Effector memory CD4-positive, alpha-beta T cell (primary cell): ENCODE results near the gene AQP6.
"Not testable (repeated sequence)": the region's sequence is repeated elsewhere in the genome, so short reads cannot be mapped to it uniquely, and the experiment has no call there.

Source experiments
- DNase-seq, 3 donors: peaks; one replicate each; pipeline ENCODE4 v3.0.0-alpha.2; 2020
- H3K27ac ChIP-seq: 2 replicates; pipeline ENCODE4 v1.7.0; 2013; ENCODE audit warnings: mild to moderate bottlenecking, low read length, moderate library complexity; ENCODE audit not compliant: insufficient read depth, poor library complexity, severe bottlenecking
- H3K27me3 ChIP-seq: replicated peaks from 2 replicates; pipeline ENCODE4 v1.7.0; 2013; ENCODE audit warnings: mild to moderate bottlenecking, low read length; ENCODE audit not compliant: insufficient read depth, control insufficient read depth, poor library complexity, severe bottlenecking
- H3K36me3 ChIP-seq: 2 replicates; pipeline ENCODE4 v1.7.0; 2013; ENCODE audit warnings: mild to moderate bottlenecking, low read length, moderate library complexity; ENCODE audit not compliant: control insufficient read depth, insufficient read depth
- H3K4me1 ChIP-seq: 2 replicates; pipeline ENCODE4 v1.7.0; 2013; ENCODE audit warnings: low read length, mild to moderate bottlenecking; ENCODE audit not compliant: control insufficient read depth, insufficient read depth, poor library complexity, severe bottlenecking
- H3K4me3 ChIP-seq: 2 replicates; pipeline ENCODE4 v1.7.0; 2013; ENCODE audit warnings: low read length, low read depth, mild to moderate bottlenecking; ENCODE audit not compliant: insufficient read depth, poor library complexity, severe bottlenecking
- H3K9me3 ChIP-seq: 2 replicates; pipeline ENCODE4 v1.7.0; 2013; ENCODE audit warnings: mild to moderate bottlenecking, low read length, moderate library complexity; ENCODE audit not compliant: control insufficient read depth

Gene AQP6

DNA sequence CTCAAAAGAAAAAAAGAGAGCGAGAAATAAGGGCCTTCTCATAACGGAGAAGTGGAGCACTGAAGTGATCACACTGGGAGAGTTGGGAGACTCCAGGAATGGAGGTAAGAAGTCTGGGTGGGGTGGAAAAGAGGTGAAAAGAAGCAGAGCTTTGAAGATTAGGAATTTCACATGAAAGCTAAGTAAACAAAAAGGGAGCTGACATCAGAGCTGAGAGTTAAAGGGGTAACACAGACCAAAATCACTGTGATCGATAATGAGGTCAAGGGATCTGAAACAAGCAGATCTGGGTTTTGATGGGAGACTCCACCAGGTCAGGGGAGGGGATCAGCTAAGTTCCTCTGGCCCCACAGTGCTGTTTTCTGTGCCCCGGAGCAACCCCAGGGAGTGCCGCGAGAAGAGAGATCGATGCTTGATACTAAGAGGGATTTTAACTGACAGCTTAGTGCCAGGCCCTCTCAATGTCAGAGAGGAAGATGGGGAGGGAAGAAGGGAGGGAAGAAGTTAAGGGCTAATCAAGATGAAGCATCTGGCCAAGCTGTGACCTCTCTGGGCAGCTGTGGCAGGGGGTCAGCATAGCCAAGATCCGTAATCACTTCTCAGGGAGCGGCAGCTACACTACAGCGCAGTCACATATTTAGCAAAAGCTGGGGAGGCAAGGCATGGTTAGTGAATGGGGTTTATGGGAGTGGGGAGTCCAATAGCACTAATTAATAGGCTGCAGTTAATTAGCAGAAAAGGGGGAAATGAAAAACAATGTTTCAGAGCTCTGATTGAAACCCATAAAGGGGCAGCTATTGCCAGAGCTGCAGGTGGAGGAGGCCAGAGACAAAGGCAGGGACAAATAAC is 8.0 kb downstream of the AQP6 start:
- Histone ChIP-seq H3K27me3 (no peaks in the 10 kb centered on the region), H3K36me3 (no peaks in the 10 kb centered on the region), H3K27ac (no peak overlapping the region), H3K9me3 (no peaks in the 10 kb centered on the region), H3K4me3 (no peak overlapping the region), H3K4me1 (no peaks in the 10 kb centered on the region)
- DNase-seq: no peak

- DNase-seq: no peak
- Histone ChIP-seq H3K27me3 (no peaks in the 10 kb centered on the region), H3K4me3 (no peak overlapping the region), H3K27ac (no peak overlapping the region), H3K4me1 (no peaks in the 10 kb centered on the region), H3K36me3 (no peaks in the 10 kb centered on the region), H3K9me3 (no peaks in the 10 kb centered on the region)
These were observed 9.7 kb downstream of the AQP6 start for GRCh38 chr12:49982246-49983087.

DNA sequence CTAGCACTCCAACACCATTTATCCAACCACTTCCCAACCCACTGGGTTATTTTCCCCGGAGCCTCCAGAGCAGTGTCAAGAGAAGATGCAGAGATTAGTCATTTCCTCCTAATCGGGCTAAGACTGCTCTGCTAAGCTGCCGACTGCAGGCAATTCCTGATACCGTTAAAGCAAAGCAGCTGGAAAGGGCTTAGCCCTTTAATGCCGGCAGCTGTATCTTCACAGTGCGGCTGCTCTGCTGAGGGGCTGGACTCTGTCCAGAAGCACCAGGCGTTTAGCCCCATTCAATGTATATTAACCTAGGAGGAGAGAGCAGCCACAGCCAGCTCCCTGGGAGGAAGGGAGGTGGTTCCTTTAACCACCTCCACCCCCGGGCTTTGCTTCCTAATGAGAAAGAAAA is 11.1 kb downstream of the AQP6 start:
- no peaks in the 10 kb centered on the region for H3K9me3 ChIP-seq
- no peaks in the 10 kb centered on the region for H3K27me3 ChIP-seq
- H3K4me3 ChIP-seq: no peak overlapping the region
- H3K27ac ChIP-seq: no peak overlapping the region
- H3K4me1 ChIP-seq: no peaks in the 10 kb centered on the region
- no peak for DNase-seq
- no peaks in the 10 kb centered on the region for H3K36me3 ChIP-seq

DNA sequence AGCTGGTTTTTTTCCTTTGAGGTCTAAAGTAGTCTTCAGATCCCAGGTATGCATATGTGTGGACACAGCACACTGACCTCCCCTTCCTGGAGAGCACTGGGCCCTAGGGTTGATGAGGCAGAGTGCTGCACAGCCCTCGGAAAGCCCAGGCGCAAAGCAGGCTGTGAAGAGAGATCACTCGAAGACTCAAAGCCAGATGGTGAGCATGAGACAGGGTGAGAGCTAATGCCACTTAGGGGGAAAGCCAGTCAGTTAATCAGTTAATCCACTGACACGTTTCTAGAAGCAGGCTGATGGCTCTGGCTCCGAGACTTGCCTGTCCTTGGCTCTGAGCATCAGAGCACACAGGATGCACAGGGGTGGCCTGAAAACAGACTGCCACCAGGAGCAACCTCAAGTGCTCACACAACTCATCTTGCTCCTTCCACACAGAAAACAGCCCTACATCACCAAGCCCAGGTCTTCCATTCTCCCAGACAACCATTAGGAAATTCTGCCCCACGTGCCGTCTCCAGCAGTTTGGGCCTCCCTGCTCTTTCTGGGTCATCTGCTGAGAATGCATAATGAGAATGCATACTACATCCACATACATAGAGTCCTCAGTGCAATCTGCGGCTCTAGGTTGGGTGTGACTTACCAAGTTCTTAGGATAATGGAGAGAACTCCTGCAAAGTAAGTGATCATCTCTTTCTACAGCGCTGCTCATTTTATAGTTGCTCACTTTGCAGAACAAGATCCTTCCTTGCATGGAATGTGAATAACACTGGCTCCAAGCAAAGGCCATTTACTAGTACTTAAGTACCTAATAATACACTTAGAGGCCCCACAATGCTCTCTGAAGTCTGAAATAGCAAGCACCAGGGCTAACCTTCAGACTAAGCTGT is 12.0 kb downstream of the AQP6 start:
- Histone ChIP-seq H3K27ac (no peak overlapping the region), H3K27me3 (no peaks in the 10 kb centered on the region), H3K36me3 (no peaks in the 10 kb centered on the region), H3K4me1 (no peaks in the 10 kb centered on the region), H3K4me3 (no peak overlapping the region), H3K9me3 (no peaks in the 10 kb centered on the region)
- no peak for DNase-seq

GRCh38 chr12:49985981-49986380 is 13.2 kb downstream of the AQP6 start:
- DNase-seq: no peak
- H3K36me3 ChIP-seq: peaks cover 4% of the 10 kb centered on the region
- H3K27ac ChIP-seq: no peak overlapping the region
- H3K9me3 ChIP-seq: no peaks in the 10 kb centered on the region
- H3K27me3 ChIP-seq: no peaks in the 10 kb centered on the region
- no peaks in the 10 kb centered on the region for H3K4me1 ChIP-seq
- no peak overlapping the region for H3K4me3 ChIP-seq

GRCh38 chr12:49986476-49986875 is 13.7 kb downstream of the AQP6 start:
- not testable (repeated sequence) for H3K9me3 ChIP-seq, H3K36me3 ChIP-seq, H3K4me3 ChIP-seq, H3K27me3 ChIP-seq, H3K27ac ChIP-seq, H3K4me1 ChIP-seq, DNase-seq

GRCh38 chr12:49987625-49988303 is 15.0 kb downstream of the AQP6 start:
- DNase-seq: no peak

DNA sequence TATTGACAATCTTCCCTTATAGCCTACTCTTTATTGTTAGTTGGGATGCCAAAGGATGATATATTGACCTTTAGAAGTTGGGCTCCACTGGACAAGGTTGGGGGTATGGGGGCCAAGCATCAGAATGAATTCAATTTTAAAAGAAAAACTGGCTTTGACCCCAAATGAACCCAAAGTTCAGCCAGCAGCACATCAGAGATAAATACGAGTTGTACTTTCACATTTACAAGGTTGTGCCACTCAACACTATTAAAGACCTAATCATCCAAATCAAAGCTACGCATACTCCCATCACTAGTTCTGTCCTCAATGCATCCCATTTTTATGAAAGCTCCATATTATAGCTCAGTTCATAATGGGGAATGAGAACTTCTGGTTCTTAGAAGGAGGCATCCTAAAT is 16.7 kb downstream of the AQP6 start:
- H3K4me1 ChIP-seq, H3K9me3 ChIP-seq, H3K36me3 ChIP-seq, H3K27me3 ChIP-seq, DNase-seq, H3K4me3 ChIP-seq, H3K27ac ChIP-seq: not testable (repeated sequence)

More at GRCh38 chr12:49987625-49988303, 15.0 kb downstream of the AQP6 start:
- no peak overlapping the region for H3K4me3 ChIP-seq
- no peaks in the 10 kb centered on the region for H3K4me1 ChIP-seq
- no peaks in the 10 kb centered on the region for H3K27me3 ChIP-seq
- no peak overlapping the region for H3K27ac ChIP-seq
- no peaks in the 10 kb centered on the region for H3K9me3 ChIP-seq
- H3K36me3 ChIP-seq: peaks cover 4% of the 10 kb centered on the region

DNA sequence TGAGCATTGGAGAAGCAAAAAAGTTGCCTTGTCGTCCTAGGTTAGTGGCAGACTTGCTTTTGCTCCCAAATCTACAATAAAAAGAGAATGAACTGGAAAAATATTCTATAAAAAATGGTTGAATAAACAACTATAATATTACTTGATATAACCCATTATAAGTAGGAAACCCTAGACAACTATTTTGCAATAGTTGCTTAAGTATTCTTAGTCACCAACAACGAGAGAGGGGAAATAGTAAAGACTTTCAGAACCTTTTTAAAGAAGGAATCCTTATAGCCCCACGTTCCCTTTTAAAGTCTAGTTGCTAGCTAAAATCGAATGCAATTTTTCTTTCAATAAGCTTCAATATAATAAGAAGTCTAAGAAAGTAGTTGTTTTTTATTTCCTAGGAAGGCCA is 17.5 kb downstream of the AQP6 start:
- Histone ChIP-seq H3K27ac (no peak overlapping the region), H3K4me1 (no peaks in the 10 kb centered on the region), H3K27me3 (no peaks in the 10 kb centered on the region), H3K4me3 (no peak overlapping the region), H3K9me3 (no peaks in the 10 kb centered on the region), H3K36me3 (peaks cover 8% of the 10 kb centered on the region)
- no peak for DNase-seq
